ENCODE measurements around the gene RNF114.

- peak; percentile 70 to 79 for TF ChIP-seq POLR2A (IDR thresholded peaks at IDR 0.05)
- TF ChIP-seq CTCF (IDR thresholded peaks at IDR 0.05), result no peak
Measured at GRCh38 chr20:49915380-49916145, 20.6 kb upstream of the RNF114 start, which contains the start of gene SPATA2.
